ENCODE measurements around the gene NANOGP8.

Gene NANOGP8

DNA sequence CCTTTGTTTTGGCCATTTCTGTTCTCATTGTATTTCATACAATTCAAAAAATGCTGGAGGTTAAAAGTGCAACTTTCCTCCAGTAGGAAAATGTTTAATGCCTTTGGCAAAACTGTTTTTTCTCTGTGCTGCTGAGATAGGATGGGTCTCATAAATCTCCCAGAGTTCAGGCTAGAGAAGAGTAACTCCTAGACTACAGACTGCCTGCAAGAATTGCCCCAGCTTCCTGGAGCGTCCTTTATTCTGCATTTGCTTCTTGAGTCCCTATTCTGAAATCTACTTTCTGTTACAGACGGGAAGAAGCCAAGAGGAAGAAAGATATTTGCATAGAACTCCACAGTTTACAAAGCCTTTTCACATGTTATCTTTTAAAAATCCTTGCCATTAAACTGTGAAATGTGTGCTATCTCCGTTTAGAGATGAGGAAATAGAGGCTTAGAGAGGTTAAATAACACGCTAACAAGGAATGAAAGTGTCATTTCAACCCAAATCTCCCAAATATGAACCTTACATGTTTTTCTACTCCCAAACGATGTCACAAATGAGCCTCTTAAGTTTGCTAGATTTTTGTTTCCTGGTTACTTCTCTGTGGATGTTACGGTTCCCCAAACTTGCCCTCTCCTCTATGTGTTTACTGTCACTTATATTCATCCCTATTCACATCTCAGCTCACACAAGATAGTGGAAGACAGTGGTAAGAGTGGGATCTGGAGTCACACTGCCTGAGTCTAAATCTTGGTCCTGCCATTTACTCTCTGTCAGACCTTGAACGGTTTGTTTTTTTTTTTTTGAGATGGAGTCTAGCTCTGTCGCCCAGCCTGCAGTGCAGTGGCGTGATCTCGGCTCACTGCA is 17.4 kb downstream of the NANOGP8 start:
- DNase-seq (ENCODE audit: low read depth, low spot score): no peak
- TF ChIP-seq FOXP2 (optimal IDR thresholded peaks at IDR 0.05; ENCODE audit: control extremely low read depth, extremely low read length, insufficient read depth) (no peak), POLR2AphosphoS5 (IDR thresholded peaks at IDR 0.05; ENCODE audit: borderline replicate concordance, low read depth, low read length) (no peak), EZH2 (IDR thresholded peaks at IDR 0.05) (no peak)
- Histone ChIP-seq H3K27ac (no peak overlapping the region), H3K9me3 (ENCODE audit: low read depth, low read length) (no peaks in the 10 kb centered on the region), H3K36me3 (ENCODE audit: insufficient read depth, low read length) (no peaks in the 10 kb centered on the region), H3K9ac (ENCODE audit: insufficient read length) (no peak overlapping the region), H3K4me3 (no peak overlapping the region)

DNA sequence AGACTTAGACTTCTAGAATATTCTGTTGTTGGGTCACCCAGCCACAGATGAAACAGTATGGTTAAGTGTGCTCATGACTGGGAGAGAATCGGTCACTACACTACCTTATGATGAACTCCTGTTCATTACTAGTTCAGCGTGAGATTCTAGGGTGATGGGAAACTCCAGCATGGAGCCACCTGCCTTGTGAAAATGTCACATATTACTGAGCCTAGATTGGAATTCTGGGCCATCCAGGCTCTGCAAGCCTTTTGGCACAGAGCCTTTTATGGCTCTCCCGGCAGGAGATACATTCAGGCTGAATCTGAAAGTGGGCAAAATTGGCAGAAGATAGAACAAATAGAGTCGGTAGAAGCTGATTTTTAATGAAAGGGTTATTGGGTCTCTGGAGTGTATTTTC is 19.0 kb downstream of the NANOGP8 start:
- TF ChIP-seq POLR2AphosphoS5 (IDR thresholded peaks at IDR 0.05; ENCODE audit: borderline replicate concordance, low read depth, low read length): no peak
- no peak for TF ChIP-seq EZH2 (IDR thresholded peaks at IDR 0.05)
- no peak for TF ChIP-seq FOXP2 (optimal IDR thresholded peaks at IDR 0.05; ENCODE audit: control extremely low read depth, extremely low read length, insufficient read depth)

DNA sequence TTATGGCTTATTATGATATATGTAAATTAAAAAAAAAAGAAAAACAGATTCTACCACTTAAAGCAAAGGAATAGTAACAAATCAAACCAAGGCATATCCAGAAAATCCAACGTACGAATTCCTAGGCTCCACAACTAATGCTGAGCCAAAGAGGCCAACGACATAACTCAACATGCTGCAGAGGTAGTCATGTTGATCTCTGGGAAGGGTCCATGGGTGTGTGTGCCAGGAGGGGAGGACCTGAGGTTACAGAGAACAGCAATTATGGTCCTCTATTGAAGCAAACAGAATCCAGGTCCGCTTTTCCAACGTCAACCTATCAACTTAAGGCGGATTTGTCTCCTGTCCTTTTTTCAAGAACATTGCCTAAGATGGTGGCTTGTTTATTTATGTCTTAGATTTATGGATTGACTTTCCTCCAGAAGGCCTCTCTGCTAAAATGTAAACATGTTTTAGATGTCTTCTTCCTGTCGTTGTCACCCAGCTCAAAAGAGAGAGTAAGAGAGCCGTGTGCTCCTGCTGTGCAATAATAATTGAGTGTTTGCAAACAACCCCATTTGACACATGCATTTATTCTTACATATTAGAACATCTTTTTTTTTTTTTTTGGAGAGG is 20.4 kb downstream of the NANOGP8 start:
- no peak for TF ChIP-seq EZH2 (IDR thresholded peaks at IDR 0.05)
- no peak for TF ChIP-seq POLR2AphosphoS5 (IDR thresholded peaks at IDR 0.05; ENCODE audit: borderline replicate concordance, low read depth, low read length)
- TF ChIP-seq FOXP2 (optimal IDR thresholded peaks at IDR 0.05; ENCODE audit: control extremely low read depth, extremely low read length, insufficient read depth): no peak
- Histone ChIP-seq H3K36me3 (ENCODE audit: insufficient read depth, low read length) (no peaks in the 10 kb centered on the region), H3K9me3 (ENCODE audit: low read depth, low read length) (no peaks in the 10 kb centered on the region), H3K9ac (ENCODE audit: insufficient read length) (no peak overlapping the region), H3K4me3 (no peak overlapping the region), H3K27ac (no peak overlapping the region)
- DNase-seq (ENCODE audit: low read depth, low spot score): no peak

More for the DNA sequence above, 19.0 kb downstream of the NANOGP8 start:
- H3K9me3 ChIP-seq (ENCODE audit: low read depth, low read length): no peaks in the 10 kb centered on the region
- no peak overlapping the region for H3K4me3 ChIP-seq
- H3K36me3 ChIP-seq (ENCODE audit: insufficient read depth, low read length): no peaks in the 10 kb centered on the region
- no peak overlapping the region for H3K27ac ChIP-seq
- no peak overlapping the region for H3K9ac ChIP-seq (ENCODE audit: insufficient read length)
- DNase-seq (ENCODE audit: low read depth, low spot score): no peak

DNA sequence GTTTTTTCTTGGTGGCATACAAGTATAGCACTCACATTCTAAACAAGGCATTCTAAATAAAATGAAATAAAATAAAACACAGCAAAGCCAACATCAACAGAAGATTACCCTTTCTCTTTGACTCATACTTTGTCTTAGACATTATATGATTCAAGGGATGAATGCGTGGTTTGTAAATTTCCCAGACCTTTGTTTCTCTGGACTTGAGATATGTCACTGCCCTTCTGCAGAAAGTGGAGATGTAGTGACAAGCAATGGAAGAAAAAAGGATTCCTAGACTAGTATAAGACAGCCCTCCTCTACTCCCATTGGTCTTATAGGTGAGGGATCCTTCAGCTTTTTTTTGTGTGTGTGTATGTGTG is 22.4 kb downstream of the NANOGP8 start:
- Histone ChIP-seq H3K9ac (ENCODE audit: insufficient read length) (no peak overlapping the region), H3K9me3 (ENCODE audit: low read depth, low read length) (no peaks in the 10 kb centered on the region), H3K4me3 (no peak overlapping the region), H3K36me3 (ENCODE audit: insufficient read depth, low read length) (no peaks in the 10 kb centered on the region), H3K27ac (no peak overlapping the region)
- no peak for DNase-seq (ENCODE audit: low read depth, low spot score)
- TF ChIP-seq FOXP2 (optimal IDR thresholded peaks at IDR 0.05; ENCODE audit: control extremely low read depth, extremely low read length, insufficient read depth): no peak
- TF ChIP-seq POLR2AphosphoS5 (IDR thresholded peaks at IDR 0.05; ENCODE audit: borderline replicate concordance, low read depth, low read length): no peak
- no peak for TF ChIP-seq EZH2 (IDR thresholded peaks at IDR 0.05)

DNA sequence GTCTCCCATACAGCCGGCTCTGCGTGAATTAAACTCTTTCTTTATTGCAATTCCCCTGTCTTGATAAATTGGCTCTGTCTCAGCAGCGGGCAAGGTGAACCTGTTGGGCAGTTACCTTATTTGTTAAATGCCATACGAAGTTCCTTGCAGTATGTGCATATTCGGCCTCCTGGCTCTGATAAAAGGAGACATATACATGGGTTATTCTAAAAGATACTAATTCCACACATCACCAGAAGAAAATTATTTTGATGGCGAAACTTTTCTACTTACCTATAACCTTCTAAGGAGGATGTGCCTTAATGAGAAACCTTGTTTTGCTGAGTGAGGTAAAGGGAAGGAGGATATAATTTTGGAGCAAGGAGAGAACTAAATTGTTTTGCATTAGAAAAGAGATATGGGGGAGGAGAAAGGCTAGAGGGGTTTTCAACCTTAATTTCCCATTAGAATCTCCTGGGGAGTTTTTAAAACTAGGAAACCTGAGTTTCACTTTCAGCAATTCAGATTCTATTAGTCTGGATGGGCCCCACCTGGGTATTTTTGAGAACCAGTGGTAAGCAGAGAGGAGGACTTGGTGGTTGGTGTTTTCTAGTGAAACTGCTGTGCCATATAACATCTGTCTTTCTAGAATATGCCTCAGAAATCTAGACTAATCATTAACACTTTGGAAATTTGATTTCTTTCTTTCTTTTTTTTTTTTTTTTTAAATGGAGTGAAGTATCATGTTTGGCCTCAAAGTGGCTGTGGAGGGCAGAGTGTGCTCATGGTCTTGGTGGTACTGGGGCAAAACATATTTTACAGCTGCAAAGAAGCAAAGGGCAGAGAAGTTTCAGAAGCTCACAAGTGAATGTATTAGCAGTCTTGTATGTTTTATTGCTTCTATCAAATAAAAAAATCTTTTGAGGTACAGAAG is 23.0 kb downstream of the NANOGP8 start:
- H3K27ac ChIP-seq: no peak overlapping the region
- no peak for DNase-seq (ENCODE audit: low read depth, low spot score)
- TF ChIP-seq EZH2 (IDR thresholded peaks at IDR 0.05): no peak
- TF ChIP-seq FOXP2 (optimal IDR thresholded peaks at IDR 0.05; ENCODE audit: control extremely low read depth, extremely low read length, insufficient read depth): no peak
- TF ChIP-seq POLR2AphosphoS5 (IDR thresholded peaks at IDR 0.05; ENCODE audit: borderline replicate concordance, low read depth, low read length): no peak
- no peak overlapping the region for H3K4me3 ChIP-seq
- H3K9ac ChIP-seq (ENCODE audit: insufficient read length): no peak overlapping the region
- no peaks in the 10 kb centered on the region for H3K9me3 ChIP-seq (ENCODE audit: low read depth, low read length)
- no peaks in the 10 kb centered on the region for H3K36me3 ChIP-seq (ENCODE audit: insufficient read depth, low read length)

DNA sequence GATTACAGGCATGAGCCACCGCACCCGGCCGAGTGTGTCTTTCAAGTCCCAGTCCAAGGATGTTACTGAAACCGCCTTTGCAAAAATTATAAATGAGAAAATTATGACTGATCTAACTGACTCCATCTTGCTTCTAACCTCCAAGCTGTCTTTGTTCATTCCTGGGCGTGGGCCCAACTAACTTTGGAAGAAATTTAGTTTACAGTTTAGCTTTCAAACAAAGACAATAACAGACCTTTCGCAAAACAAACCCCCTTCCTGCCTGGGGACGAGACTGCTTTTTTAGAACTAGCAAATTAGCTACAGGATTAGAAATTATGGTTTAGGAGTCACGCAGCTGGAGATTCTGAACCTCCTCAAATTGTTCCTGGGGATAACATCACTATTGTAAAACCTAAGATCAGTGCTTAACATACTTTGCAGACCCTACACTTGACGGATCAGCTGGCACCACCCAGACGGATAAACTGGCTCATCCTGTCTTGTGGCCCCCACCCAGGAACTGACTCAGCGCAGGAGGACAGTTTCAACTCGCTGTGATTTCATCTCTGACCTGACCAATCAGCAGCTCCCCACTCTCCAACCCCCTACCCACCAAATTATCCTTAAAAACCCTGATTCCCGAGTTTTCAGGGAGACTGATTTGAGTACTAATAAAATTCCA is 23.8 kb downstream of the NANOGP8 start:
- no peak overlapping the region for H3K9ac ChIP-seq (ENCODE audit: insufficient read length)
- H3K4me3 ChIP-seq: no peak overlapping the region
- H3K36me3 ChIP-seq (ENCODE audit: insufficient read depth, low read length): no peaks in the 10 kb centered on the region
- no peak for DNase-seq (ENCODE audit: low read depth, low spot score)
- H3K27ac ChIP-seq: no peak overlapping the region
- TF ChIP-seq POLR2AphosphoS5 (IDR thresholded peaks at IDR 0.05; ENCODE audit: borderline replicate concordance, low read depth, low read length) (no peak), FOXP2 (optimal IDR thresholded peaks at IDR 0.05; ENCODE audit: control extremely low read depth, extremely low read length, insufficient read depth) (no peak)
- no peaks in the 10 kb centered on the region for H3K9me3 ChIP-seq (ENCODE audit: low read depth, low read length)

DNA sequence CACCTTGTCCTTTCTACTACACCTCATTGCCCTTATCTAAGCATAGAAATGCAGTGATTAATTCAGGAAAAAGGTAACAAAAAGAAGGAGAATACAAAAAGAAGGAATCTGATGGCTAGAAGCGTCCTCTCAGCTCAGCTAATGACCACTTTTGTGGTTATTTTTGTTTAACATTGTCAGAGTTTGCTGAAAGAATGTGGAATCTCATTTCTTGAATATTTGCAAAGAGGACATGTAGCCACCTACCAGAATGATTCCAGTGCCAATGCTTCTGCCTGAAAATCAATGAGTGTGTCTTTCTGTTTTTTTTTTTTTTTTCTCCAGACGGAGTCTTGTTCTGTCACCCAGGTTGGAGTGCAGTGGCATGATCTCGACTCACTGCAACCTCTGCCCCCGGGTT is 24.5 kb downstream of the NANOGP8 start:
- no peak for TF ChIP-seq POLR2AphosphoS5 (IDR thresholded peaks at IDR 0.05; ENCODE audit: borderline replicate concordance, low read depth, low read length)
- no peak for TF ChIP-seq EZH2 (IDR thresholded peaks at IDR 0.05)
- TF ChIP-seq FOXP2 (optimal IDR thresholded peaks at IDR 0.05; ENCODE audit: control extremely low read depth, extremely low read length, insufficient read depth): no peak
- Histone ChIP-seq H3K27ac (no peak overlapping the region), H3K9me3 (ENCODE audit: low read depth, low read length) (no peaks in the 10 kb centered on the region), H3K9ac (ENCODE audit: insufficient read length) (no peak overlapping the region), H3K4me3 (no peak overlapping the region), H3K36me3 (ENCODE audit: insufficient read depth, low read length) (no peaks in the 10 kb centered on the region)
- DNase-seq (ENCODE audit: low read depth, low spot score): no peak
